NT2/D1 (cell line): Measurements from ENCODE around the gene TRPM2.
"Not testable (repeated sequence)": the region's sequence is repeated elsewhere in the genome, so short reads cannot be mapped to it uniquely, and the experiment has no call there.

Experiments
- DNase-seq: peaks from one replicate; pipeline ENCODE4 v3.0.0-alpha.2; 2011; ENCODE audit warnings: low read depth, low spot score
- H3K27me3 ChIP-seq: 2 replicates; pipeline ENCODE4 v1.6.0; 2011; ENCODE audit warnings: mild to moderate bottlenecking; ENCODE audit not compliant: insufficient read length, insufficient read depth
- H3K36me3 ChIP-seq: 2 replicates; pipeline ENCODE4 v1.6.1; 2011; ENCODE audit warnings: mild to moderate bottlenecking, low read length, mixed read lengths; ENCODE audit not compliant: insufficient read depth, insufficient read length
- H3K4me1 ChIP-seq: 2 replicates; pipeline ENCODE4 v1.5.1; 2011; ENCODE audit not compliant: insufficient read depth, insufficient read length
- H3K4me3 ChIP-seq: 2 replicates; pipeline ENCODE4 v1.5.1; 2011; ENCODE audit warnings: low read depth; ENCODE audit not compliant: insufficient read length
- H3K9ac ChIP-seq: 2 replicates; pipeline ENCODE4 v1.6.0; 2011; ENCODE audit warnings: low read depth; ENCODE audit not compliant: insufficient read length
- H3K9me3 ChIP-seq: 2 replicates; pipeline ENCODE4 v1.5.1; 2011; ENCODE audit warnings: mild to moderate bottlenecking, low read length; ENCODE audit not compliant: insufficient read depth
- SUZ12 ChIP-seq: IDR thresholded peaks from 2 replicates; pipeline ENCODE4 v1.6.1; 2011; ENCODE audit not compliant: insufficient read length, insufficient read depth; ENCODE audit errors: extremely low read depth
- YY1 ChIP-seq: IDR thresholded peaks from 2 replicates; pipeline ENCODE4 v1.6.1; 2011; ENCODE audit not compliant: insufficient read length, insufficient read depth
- ZNF274 ChIP-seq: IDR thresholded peaks from 2 replicates; pipeline ENCODE4 v1.6.1; 2011; ENCODE audit warnings: mild to moderate bottlenecking, low read depth, low read length

The TRPM2 gene

GRCh38 chr21:44400791-44401385, 47.5 kb downstream of the TRPM2 start:
- peaks cover 10% of the 10 kb centered on the region for H3K9me3 ChIP-seq
- DNase-seq = no peak
- no peaks in the 10 kb centered on the region for H3K4me1 ChIP-seq
- H3K9ac ChIP-seq = no peak overlapping the region
- H3K36me3 ChIP-seq = no peaks in the 10 kb centered on the region
- no peak for TF ChIP-seq YY1
- no peak for TF ChIP-seq ZNF274
- TF ChIP-seq SUZ12 = no peak
- H3K4me3 ChIP-seq = no peak overlapping the region
- no peaks in the 10 kb centered on the region for H3K27me3 ChIP-seq

GRCh38 chr21:44401386-44402160, 48.2 kb downstream of the TRPM2 start:
- Histone ChIP-seq H3K36me3 (no peaks in the 10 kb centered on the region), H3K9me3 (peaks cover 10% of the 10 kb centered on the region), H3K9ac (no peak overlapping the region), H3K4me3 (no peak overlapping the region), H3K27me3 (no peaks in the 10 kb centered on the region), H3K4me1 (no peaks in the 10 kb centered on the region)
- TF ChIP-seq SUZ12 (no peak), ZNF274 (no peak), YY1 (no peak)
- no peak for DNase-seq

GRCh38 chr21:44402323-44403105, 49.1 kb downstream of the TRPM2 start:
- H3K9ac ChIP-seq = no peak overlapping the region
- no peaks in the 10 kb centered on the region for H3K27me3 ChIP-seq
- H3K4me1 ChIP-seq = peaks cover 2% of the 10 kb centered on the region
- peaks cover 10% of the 10 kb centered on the region for H3K9me3 ChIP-seq
- TF ChIP-seq YY1 (no peak), SUZ12 (no peak), ZNF274 (no peak)
- DNase-seq = no peak
- H3K36me3 ChIP-seq = no peaks in the 10 kb centered on the region
- H3K4me3 ChIP-seq = no peak overlapping the region

- no peak for TF ChIP-seq SUZ12
- no peak for TF ChIP-seq YY1
- TF ChIP-seq ZNF274 = no peak
- H3K4me3 ChIP-seq = no peak overlapping the region
- no peaks in the 10 kb centered on the region for H3K27me3 ChIP-seq
- H3K4me1 ChIP-seq = peaks cover 2% of the 10 kb centered on the region
- H3K9ac ChIP-seq = no peak overlapping the region
- H3K36me3 ChIP-seq = no peaks in the 10 kb centered on the region
- H3K9me3 ChIP-seq = peaks cover 10% of the 10 kb centered on the region
- DNase-seq = no peak
These were observed 49.9 kb downstream of the TRPM2 start for GRCh38 chr21:44403106-44404020.

- not testable (repeated sequence) for H3K27me3 ChIP-seq, H3K4me1 ChIP-seq, H3K9ac ChIP-seq, H3K9me3 ChIP-seq, DNase-seq, H3K36me3 ChIP-seq, H3K4me3 ChIP-seq
These were observed 51.1 kb downstream of the TRPM2 start for GRCh38 chr21:44404482-44404881.

- H3K4me1 ChIP-seq = peaks cover 2% of the 10 kb centered on the region
- TF ChIP-seq ZNF274 (no peak), YY1 (no peak), SUZ12 (no peak)
- no peak overlapping the region for H3K4me3 ChIP-seq
- peaks cover 10% of the 10 kb centered on the region for H3K9me3 ChIP-seq
- no peak overlapping the region for H3K9ac ChIP-seq
- H3K27me3 ChIP-seq = no peaks in the 10 kb centered on the region
- H3K36me3 ChIP-seq = no peaks in the 10 kb centered on the region
- no peak for DNase-seq
These were observed 51.9 kb downstream of the TRPM2 start for GRCh38 chr21:44405091-44405947.
